ENCODE measurements around the gene SLC44A5.
"Not testable (repeated sequence)": the region's sequence is repeated elsewhere in the genome, so short reads cannot be mapped to it uniquely, and the experiment has no call there.

Gene SLC44A5

DNA sequence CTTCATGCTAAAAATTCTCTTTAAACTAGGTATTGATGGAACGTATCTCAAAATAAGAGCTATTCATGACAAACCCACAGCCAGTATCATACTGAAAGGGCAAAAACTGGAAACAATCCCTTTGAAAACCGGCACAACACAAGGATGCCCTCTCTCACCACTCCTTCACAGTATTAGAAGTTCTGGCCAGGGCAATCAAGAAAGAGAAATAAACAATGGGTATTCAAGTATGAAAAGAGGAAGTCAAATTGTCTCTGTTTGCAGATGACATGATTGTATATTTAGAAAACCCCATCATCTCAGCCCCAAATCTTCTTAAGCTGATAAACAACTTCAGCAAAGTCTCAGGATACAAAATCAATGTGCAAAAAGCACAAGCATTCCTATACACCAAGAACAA, 349.0 kb downstream of the SLC44A5 start:
- DNase-seq = not testable (repeated sequence)

DNA sequence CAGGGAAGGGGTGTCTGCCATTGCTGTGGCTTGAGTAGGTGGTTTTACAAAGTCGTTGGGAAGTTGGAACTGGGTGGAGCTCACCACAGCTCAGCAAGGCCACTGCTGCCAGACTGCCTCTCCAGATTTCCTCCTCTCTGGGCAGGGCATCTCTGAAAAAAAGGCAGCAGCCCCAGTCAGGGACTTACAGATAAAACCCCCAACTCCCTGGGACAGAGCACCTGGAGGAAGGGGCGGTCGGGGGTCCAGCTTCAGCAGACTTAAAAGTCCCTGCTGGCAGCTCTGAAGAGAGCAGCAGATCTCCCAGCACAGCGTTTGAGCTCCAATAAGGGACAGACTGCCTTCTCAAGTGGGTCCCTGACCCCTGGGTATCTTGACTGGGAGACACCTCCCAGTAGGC, 352.6 kb downstream of the SLC44A5 start:
- DNase-seq = no peak

DNA sequence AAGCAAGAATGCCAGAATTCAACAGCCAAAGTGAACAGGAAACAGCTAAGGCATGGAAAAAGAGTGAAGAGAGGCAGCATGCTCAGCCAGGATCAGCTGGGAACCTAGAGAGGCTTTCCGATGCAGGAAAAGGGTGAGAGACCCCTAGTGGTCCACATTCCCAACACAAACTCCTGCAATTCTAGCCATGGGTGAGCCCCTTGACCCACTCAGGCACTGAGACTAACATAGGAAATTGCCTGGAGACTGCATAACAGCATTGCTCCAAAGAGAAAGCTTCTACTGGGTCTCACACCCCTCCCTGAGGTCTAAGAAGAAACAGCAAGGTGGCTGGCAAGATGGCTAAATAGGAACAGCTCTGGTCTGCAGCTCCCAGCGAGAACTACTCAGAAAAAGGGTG, 353.5 kb downstream of the SLC44A5 start:
- DNase-seq = no peak

DNA sequence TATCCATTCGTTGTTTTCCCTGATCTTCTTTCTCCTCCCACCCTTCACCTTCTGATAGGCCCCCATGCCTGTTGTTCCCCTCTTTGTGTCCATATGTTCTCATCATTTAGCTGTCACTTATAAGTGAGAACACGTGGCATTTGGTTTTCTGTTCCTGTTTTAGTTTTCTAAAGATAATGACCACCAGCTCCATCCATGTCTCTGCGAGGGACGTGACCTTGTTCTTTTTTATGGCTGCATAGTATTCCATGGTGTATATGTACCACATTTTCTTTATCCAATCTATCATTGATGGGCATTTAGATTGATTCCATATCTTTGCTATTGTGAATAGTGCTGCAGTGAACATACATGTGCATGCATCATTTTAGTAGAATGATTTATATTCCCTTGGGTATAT, 360.8 kb downstream of the SLC44A5 start:
- DNase-seq = not testable (repeated sequence)

DNA sequence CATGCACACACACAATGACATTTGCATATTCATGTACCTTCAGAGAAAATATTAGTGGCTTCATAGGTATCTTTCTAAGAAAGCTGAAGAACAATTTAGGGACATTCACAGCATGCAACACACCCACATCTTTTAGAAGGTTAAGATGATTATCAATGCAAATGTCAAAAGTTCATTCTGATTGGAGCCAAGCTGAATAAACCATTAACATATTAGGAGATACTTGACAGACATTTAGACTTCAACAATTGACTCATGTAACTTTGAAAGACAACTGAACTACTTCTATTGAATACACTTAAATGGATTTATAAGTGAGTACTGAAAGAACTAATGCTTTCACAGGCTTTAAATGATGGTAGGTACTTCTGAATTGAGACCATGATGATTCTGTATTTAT, 365.7 kb downstream of the SLC44A5 start:
- DNase-seq = no peak

DNA sequence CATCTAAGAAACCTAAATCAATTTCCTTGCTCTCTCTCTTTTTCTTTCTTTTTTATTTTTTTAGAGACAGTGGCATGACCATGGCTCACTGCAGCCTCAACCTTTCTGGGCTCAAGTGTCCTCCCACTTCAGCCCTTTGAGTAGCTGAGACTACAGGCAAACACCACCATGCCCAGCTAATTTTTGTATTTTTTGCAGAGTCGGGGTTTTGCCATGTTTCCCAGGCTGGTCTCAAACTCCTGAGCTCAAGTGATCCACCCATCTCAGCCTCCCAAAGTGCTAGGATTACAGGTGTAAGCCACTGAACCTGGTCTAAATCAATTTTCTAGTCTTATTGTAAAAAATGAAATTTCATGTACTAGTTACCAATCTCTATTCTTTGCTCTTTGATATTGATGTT, 367.8 kb downstream of the SLC44A5 start:
- DNase-seq = no peak

DNA sequence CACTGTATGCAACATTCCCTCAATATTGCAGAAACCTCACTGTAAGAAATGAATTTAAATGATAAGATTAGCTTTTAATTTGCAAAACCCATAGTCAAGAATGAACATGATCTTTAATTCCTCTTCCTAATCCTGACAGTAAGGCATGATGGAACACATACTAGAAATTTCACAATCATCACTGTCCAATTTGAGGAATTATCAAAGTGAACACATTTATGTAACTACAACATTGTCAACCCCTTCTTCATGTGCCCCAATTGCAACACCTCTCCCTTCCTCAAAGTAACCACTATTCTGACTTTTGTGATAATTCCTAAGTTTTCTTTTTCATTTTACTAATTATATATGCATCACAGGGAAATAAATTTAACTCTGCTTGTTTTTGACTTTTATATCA, 373.6 kb downstream of the SLC44A5 start:
- DNase-seq = no peak

DNA sequence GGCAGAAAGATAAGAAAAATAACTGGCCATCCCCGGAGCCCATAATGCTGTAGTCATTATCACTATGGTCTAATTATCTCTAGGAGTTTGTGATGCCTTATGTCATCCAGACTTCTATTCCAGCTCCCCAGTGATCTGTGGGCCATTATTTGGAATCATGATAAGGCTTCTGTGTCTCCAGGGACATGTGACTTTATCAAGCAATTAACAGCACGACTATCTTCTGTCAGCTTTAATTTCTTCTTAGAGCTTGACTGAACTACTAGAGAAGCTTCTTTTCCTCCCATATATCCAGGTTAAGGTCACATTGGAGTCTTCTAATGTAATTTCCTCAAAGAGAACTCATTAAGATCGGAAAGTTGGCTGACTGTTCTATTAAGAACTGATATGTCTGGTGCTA, 376.4 kb downstream of the SLC44A5 start:
- DNase-seq = no peak

DNA sequence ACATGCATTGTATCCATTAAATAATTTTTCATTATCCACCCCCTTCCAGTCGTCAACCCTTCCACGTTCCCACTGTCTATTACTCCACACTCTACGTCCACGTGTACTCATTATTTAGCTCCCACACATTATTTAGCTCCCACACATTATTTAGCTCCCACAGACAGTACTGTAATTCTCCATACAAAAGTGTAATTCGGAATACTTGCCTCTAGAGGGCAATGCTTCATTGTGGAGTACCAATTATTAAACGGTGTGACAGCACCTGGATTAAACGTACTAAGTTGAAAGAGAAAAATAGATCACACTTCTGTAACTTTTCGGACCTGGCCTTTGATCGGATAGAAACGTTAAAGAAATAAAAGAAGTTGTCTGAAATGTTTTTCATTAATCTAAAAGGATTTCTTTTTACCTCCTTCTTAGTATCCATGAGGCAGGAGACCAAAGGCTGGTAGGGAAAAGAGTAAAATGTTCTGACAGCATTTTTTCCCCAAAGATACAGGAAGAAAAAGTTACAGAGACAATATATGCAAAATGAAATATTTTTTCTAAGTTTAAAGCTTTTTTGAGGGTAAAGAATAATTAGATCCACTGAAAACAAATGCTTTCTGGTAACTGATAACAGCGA, 377.5 kb downstream of the SLC44A5 start:
- DNase-seq = no peak

DNA sequence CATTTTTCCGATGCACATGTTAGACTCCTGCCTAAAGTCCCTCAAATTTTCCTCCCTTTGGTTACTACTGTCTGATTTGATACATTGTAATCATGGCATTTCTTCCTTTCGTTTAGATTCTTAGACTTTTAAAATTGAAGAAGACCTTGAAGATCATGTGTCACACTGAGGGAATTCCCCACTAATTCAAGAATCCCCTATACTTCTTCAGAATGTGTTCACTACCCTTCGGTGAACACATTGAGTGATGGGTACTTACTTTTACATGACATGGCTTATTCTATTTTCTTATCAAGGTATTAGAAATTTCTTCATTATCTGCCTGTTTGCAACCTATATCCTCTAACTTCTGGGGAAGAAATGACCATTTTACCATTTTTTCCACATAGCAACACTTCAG, 390.8 kb downstream of the SLC44A5 start:
- no peak for DNase-seq

DNA sequence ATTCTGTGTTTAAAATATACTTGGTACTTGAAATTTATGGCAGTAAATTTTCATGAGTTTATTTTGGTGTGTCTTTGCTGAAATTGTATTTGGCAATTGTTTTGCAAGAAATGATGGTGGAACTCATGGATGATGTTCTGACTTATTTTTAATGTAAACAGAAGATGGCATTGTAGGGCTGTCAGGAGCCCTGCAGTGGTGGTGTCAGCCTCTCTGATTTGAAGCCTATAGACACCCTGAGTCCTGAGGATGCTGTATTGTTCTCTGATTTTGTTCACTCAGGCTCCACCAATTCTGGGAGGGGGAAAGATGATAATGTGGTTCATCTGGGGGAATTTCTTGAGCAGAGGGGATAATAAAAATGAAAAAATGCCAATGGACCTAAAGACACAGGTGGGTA, 396.9 kb downstream of the SLC44A5 start:
- no peak for DNase-seq

DNA sequence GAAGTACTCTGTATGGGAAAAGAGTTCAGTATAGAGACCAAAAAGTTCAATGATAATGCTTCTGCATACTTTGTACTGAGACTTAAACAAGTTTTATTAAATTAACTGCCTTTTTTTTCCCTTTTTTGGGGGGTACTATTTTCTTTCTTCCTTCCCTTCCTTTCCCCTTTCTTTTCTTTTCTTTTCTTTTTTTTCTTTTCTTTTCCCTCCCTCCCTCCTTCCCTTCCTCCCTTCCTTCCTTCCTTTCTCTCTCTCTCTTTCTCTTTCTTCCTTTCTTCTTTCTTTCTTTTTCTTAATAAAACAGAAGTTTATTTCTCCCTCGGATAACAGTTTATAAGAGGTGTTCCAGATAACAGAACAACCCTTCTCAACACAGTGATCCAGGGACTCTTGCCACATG, 399.3 kb downstream of the SLC44A5 start:
- DNase-seq = no peak

DNA sequence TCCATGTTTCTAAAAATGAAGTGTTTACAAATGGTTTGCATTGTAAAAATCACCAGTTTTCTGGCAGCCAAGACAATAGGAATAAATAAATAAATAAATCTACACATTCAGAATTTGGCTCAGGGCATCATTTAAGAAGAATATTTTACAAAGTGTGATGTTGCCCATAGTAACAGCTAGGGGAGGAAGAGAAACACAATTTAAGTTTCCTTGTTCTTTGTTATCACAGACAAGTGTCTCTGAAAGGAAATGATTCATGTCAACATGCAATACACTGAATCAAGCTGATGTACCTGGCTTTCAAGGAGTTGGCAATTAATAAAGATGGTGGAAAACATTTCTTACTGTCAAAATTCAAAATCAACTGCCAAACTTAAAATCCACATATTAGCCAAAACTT, 402.1 kb downstream of the SLC44A5 start:
- DNase-seq = no peak

DNA sequence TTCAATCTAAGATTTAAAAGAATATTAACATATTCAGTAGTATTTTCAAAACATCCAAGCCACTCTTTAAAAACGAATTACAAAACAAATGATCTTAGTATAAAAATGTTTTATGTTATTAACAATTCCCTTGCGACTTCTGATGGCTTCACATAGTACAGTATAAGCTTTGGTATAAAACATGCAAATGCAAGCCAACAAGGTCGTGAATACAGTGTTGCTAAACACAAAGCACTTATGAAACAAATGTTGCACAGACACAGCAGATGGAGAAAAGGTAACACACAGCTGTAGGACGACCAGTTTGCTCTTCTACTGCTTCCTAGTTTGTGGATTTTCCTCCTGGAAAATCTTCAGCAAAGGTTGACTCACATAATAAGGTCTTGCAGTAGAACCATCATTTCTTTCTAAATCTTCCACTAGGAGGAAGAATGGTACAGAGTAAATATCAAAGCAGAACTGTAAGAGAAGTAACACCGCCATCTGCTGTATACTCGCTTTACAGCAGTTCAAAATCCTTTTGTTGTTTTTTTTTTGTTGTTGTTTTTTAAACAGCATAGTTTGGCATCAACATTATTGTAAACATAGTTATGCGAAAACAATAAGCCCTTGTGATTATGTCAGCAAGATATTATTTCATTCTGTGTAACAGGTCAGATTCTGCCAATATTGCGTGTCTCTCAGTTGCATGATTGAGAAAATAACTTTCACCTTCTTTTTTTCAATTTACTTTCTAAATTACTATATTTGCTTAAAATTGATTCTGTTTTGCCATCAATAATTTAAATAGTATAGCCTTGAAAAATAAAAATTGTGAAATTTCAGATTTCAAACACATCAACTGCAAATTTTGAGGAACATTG, 407.3 kb downstream of the SLC44A5 start:
- DNase-seq = no peak

DNA sequence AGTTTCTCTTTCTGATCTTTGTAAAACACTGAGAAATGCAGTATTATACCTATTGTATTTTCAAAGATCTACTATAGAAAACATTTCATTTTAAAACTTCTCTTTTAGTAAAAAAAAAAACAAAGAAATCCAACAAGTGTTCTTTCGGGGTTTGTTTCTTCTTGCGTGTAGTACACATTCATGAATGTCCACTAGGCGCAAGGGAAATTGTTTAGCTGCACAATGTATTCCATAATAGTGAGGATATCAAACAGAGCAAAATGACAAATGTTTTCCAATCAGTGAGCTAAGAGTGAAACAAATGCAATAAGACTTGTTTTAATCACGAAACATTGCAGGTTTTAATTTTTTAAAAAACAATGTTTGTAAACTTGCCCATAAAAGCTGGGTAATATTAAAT, 408.2 kb downstream of the SLC44A5 start:
- no peak for DNase-seq

DNA sequence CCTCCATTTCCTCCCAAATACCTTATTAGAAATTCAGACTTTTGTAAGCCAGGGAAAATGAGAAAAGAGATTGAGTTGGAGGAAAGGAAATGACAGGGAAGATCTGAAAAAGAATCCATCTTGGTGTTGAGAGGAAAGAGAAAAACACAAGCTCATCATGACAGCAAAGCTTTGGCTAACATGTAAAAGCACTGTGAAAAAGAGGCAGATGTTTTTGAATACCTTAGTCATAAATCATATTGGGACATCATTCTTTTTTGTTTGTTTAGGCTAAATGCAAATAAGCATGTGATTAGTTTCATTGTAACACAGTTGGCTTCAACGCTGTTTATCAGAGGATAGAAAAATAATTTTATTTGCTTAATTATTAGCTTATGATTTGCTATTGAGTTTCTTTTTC, 412.2 kb downstream of the SLC44A5 start:
- DNase-seq = no peak

DNA sequence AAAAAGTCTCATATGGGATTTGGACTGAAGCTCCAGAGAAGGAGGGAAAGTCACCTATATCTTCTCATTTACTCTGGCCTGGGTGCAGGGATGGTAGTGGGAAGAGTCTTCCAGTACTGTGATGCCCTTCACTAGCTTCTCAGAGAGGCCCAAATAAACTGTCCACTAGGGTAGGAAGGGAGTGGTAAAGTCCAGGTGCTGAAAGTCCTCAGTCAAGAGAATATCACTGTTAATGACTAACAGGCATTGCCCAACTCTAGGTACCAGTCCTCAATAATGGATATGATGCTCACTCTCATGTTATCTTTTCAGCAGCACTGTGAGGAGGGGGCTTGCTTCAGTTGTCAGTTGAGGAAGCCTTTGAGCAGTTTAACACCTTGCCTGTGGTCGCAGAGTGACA, 412.8 kb downstream of the SLC44A5 start:
- no peak for DNase-seq

DNA sequence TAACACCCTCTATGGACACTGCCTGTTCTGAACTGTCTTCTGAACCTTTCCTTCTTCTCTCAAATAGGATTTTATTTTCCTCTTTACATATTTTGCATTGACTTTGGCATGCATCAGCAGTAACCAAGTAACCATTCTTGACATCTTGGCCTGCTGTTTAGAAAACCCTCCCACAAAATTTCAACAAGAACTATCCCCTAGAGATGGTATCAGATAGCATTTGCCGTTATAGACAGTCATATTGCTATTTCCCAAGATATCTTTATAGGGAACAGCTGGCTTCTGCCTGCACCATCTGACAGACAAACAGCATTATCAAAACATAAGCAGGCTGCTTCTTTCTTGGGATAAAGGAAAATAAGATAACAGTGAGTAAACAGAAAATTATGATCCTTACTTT, 422.0 kb downstream of the SLC44A5 start:
- no peak for DNase-seq

DNA sequence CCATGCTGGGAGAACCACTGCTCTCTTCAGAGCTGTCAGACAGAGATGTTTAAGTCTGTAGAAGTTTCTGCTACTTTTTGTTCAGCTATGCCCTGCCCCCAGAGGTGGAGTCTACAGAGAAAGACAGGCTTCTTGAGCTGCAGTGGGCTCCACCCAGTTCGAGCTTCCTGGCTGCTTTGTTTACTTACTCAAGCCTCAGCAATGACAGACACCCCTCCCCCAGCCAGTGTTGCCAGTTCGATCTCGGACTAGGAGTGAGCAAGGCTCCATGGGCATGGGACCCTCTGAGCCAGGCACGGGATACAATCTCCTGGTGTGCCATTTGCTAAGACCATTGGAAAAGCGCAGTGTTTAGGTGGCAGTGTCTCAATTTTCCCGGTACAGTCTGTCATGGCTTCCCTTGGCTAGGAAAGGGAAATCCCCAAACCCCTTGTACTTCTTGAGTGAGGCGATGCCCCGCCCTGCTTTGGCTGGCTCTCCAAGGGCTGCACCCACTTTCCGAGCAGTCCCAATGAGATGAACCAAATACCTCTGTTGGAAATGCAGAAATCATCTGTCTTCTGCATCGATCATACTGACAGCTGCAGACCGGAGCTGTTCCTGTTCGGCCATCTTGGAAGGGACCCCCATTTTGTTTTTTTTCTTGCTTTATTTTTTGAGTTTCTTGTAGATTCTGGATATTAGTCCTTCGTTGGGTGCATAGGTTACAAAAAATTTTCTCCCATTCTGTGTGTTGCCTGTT, 429.5 kb downstream of the SLC44A5 start:
- not testable (repeated sequence) for DNase-seq

DNA sequence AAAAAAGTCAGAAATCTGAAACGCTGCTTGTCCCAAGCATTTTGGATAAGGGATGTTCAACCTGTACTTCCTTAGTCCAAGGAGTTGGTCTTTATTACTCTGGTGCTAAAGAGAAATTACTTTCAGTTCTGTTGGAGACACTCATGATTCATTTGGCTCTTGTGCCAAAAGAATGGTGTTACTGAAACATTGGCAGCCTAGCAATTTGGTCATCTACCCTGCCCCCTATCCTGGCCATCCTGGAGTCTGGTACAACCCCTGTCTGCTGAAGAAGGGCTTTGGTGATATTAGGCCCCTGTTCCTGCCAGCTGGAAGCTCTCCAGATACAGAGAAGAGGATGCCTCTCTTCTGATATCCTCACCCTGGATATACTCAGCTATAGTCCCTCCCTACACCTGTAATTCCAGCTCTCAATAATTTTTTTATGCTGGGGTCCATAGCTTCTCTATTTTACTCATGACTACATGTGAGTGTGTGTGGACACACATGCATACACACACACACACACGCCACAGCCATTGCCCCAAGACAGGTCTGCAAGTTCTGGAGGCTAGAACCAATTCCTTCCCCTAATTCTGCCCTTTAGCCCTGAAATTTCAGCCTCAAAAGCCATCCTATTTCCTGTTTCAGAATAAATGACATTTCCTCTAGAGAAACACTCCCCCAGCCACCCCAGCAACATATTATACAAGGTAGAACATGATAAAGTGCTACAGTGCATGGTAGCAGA, 436.7 kb downstream of the SLC44A5 start:
- no peak for DNase-seq

DNA sequence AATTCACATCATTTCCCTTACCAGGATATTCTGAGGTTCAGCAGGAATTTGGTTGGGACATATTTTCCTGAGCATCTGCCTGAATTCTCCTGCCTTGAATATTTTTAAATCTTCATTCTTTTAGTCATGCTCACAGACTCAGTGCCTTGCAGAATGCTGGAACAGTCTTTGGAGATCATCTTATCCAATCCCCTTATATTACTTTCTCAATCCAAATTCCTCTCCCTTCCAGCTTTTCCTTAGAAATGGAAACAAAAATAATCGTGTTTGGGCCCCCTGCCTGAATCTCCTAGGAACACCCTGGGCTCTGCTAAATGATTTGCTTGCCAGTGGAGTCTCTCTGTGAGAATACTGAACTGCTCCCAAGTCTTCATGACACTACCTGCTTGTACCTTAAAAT, 438.4 kb downstream of the SLC44A5 start:
- no peak for DNase-seq

DNA sequence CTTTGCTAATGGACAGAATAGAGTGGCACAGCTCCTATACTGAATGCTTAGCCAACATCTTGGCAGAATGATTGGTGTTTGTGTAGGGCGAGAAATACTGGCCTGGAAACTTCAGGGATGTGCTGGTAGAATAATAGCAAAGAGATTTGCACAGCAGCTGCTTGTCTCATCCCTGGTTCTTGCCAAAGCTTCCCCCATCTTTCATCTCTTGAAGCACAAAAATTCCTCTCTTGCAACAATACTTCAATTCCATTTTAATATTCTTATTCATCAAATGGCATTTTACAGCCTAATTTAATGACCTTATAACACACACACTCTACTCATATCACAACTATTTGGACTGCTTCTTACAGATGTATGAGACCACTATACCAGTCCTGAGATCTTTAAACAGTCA, 439.0 kb downstream of the SLC44A5 start:
- DNase-seq = no peak

DNA sequence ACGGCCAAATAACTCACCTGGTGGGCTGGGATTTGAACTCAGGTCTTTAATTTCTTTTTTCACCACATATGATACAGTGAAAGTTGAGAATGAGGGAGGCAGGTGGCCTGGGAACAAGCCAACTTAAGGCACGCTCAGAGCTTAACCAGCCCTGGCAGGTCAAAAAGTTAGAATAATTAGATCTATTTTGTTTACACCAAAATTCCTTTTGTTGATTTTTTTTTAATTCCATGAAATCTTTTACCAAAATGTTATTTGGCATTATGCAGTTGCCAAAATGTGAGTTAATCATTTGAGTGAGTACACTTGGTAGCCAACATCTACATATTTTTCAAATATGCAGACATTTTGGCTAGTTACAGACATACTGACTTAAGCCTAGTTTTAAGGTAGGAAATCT, 439.9 kb downstream of the SLC44A5 start:
- DNase-seq = no peak
